Fibroblast of the aortic adventitia (primary cell): ENCODE results near the gene PTMS. TPM values are rescaled to one million over a fixed set of nuclear protein-coding genes. Genes with fewer than 3 reads are reported as not detected.
A peak's percentile ranks its signal among the peaks of the same experiment; 100 is the strongest.

Source experiments
- DNase-seq: peaks from one replicate; pipeline ENCODE4 v3.0.0-alpha.2; 2010; ENCODE audit warnings: low read depth
- H3K4me3 ChIP-seq: 2 replicates; pipeline ENCODE4 v1.5.1; 2011; ENCODE audit warnings: low read depth, mild to moderate bottlenecking, control low read depth, low read length, moderate library complexity
- total RNA-seq: library from RNA; depleted of rRNA; stranded (reverse); fragments of >200 nt; gene quantifications from 2 replicates; pipeline ENCODE4 v1.2.3, GENCODE V29; 2012; ENCODE audit warnings: low replicate concordance
- TF ChIP-seq, protein P1 (sequence below): IDR thresholded peaks from 2 replicates; pipeline ENCODE4 v1.5.1; 2011; ENCODE audit warnings: mild to moderate bottlenecking, low read length, control low read depth, inconsistent platforms; ENCODE audit not compliant: insufficient read depth

The PTMS gene
- total RNA-seq, 1 donor, result 61.6 TPM

- peak overlapping the region; percentile 58 for H3K4me3 ChIP-seq
- TF ChIP-seq, protein P1, sequence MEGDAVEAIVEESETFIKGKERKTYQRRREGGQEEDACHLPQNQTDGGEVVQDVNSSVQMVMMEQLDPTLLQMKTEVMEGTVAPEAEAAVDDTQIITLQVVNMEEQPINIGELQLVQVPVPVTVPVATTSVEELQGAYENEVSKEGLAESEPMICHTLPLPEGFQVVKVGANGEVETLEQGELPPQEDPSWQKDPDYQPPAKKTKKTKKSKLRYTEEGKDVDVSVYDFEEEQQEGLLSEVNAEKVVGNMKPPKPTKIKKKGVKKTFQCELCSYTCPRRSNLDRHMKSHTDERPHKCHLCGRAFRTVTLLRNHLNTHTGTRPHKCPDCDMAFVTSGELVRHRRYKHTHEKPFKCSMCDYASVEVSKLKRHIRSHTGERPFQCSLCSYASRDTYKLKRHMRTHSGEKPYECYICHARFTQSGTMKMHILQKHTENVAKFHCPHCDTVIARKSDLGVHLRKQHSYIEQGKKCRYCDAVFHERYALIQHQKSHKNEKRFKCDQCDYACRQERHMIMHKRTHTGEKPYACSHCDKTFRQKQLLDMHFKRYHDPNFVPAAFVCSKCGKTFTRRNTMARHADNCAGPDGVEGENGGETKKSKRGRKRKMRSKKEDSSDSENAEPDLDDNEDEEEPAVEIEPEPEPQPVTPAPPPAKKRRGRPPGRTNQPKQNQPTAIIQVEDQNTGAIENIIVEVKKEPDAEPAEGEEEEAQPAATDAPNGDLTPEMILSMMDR, result peak; percentile 94
- peak; percentile 94 for DNase-seq
Measured at GRCh38 chr12:6778574-6779550, 12.7 kb downstream of the PTMS start.

DNA sequence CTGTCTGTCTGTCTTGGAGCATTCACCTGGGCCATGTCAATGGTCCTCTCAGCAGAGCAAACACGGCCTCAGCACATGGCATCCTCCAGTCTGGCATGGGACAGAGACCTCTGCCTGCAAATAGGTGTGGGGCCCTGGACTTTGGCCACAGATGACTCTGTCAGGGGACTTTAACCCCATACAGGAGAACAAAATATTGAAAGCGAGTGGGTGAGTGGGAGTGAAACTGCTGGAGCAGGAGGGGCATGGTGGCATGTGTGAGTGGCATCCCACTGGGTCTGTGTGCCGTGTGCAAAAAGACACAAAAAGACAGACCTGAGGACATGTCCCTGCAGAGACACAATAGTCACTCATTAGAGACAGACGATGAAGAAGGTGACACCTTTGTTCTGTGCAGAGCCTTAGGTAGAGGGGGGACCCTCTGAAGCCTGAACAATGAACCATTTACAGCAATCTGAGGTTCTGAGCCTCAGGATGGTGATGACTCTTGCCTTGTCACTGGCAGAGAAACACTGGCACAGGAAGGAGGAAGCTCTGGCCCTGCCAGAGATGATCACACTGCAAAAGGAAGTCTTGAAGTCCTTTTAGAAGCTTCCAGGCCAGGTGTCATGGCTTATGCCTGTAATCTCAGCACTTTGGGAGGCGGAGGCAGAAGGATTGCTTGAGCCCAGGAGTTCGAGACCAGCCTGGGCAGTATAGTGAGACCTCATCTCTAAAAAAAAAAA is 13.7 kb downstream of the PTMS start:
- no peak for DNase-seq
- TF ChIP-seq, protein P1, result no peak

GRCh38 chr12:6780573-6780972 is 14.4 kb downstream of the PTMS start:
- no peak overlapping the region for H3K4me3 ChIP-seq
- DNase-seq, result no peak
- TF ChIP-seq, protein P1, result no peak

More for the DNA sequence above, 13.7 kb downstream of the PTMS start:
- H3K4me3 ChIP-seq, result no peak overlapping the region

- no peak for DNase-seq
- no peak overlapping the region for H3K4me3 ChIP-seq
- TF ChIP-seq, protein P1, result no peak
Measured at GRCh38 chr12:6782119-6782518, 16.0 kb downstream of the PTMS start.

DNA sequence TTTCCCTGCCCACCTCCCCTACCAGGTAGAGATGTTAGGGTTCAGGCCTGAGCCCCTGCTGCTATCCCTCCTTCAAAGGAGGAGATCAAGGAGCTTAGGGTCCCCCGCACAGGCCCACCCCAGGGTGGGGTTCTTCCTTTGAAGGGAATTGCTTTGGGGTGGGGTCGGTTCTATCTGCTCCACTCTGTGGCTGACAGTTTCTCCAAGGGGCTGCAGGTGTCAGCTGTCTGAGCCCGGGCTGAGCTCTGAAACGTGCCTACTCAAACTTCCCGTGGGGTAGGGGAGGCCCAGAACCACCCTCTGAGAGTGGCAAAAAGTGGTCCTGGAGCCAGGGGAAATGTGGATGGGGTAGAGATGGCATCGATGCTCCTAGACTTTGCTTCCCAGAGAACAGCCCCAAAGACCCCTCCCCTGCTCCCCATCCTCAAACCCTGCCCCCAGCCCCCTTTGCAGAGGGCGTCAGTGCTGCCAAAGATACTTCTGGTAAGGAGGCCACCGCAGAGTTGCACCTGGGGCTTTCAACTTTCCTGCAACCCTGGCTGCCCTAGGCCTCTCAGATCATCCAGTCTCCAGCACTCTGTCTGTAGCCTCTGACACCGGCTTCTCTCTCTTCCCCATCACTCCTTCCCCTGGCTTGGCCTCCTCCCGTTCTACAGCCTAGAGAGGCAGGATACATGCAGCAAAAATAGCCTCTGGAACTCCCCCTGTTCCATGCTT is 16.8 kb downstream of the PTMS start:
- DNase-seq, result no peak
- TF ChIP-seq, protein P1, result no peak

DNA sequence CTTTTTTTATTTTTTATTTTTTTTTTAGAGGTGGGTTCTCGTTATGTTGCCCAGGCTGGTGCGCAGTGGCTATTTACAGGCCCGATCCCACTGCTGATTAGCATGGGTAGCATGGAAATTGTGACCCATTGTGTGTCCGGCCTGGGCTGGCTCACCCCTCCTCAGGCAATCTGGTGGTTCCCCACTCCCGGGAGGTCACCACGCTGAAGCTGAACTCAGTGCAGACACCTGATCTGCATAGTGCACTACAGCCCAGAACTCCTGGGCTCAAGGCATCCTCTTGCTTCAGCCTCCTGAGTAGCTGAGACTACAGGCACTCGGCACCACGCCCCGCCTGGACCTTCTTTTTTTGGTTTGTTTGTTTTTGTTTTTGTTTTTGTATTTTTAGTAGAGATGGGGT is 17.7 kb downstream of the PTMS start:
- H3K4me3 ChIP-seq, result no peak overlapping the region
- DNase-seq, result no peak

More for the DNA sequence above, 16.8 kb downstream of the PTMS start:
- no peak overlapping the region for H3K4me3 ChIP-seq

More for the DNA sequence above, 17.7 kb downstream of the PTMS start:
- TF ChIP-seq, protein P1, result no peak
